Lower leg skin (tissue), 3 donors: ENCODE data around the gene RABGGTA.

Experiments used
- CTCF ChIP-seq, 3 donors: fragments of 450-650 bp; IDR thresholded peaks; one replicate each; pipeline ENCODE4 v1.5.1; 2016; ENCODE audit warnings: antibody characterized with exemption in 3 of 3, mild to moderate bottlenecking in 3 of 3, moderate library complexity in 2 of 3
- POLR2A ChIP-seq, 2 donors: fragments of 450-650 bp; IDR thresholded peaks; one replicate each; pipeline ENCODE4 v1.6.1; 2016 to 2017; ENCODE audit warnings: antibody characterized with exemption in 2 of 2, mild to moderate bottlenecking in 1 of 2, moderate library complexity in 1 of 2

GRCh38 chr14:24269910-24270536, 1.4 kb downstream of the RABGGTA start:
- no peak for TF ChIP-seq CTCF (IDR thresholded peaks at IDR 0.05)
- no peak for TF ChIP-seq POLR2A (IDR thresholded peaks at IDR 0.05)
